Osteoblast (primary cell): Measurements from ENCODE around the gene KLHL26. TPM values are rescaled to one million over a fixed set of nuclear protein-coding genes. Genes with fewer than 3 reads are reported as not detected.
A peak's percentile ranks its signal among the peaks of the same experiment; 100 is the strongest.

ENCODE experiments used
- DNase-seq: peaks from one replicate; pipeline ENCODE4 v3.0.0; 2011; ENCODE audit warnings: low spot score, mixed read lengths; ENCODE audit not compliant: insufficient read length; ENCODE audit errors: missing footprints
- H2AFZ ChIP-seq: 2 replicates; pipeline ENCODE4 v1.6.0; 2011; ENCODE audit warnings: mild to moderate bottlenecking, low read length
- H3K27ac ChIP-seq: 2 replicates; pipeline ENCODE4 v1.5.1; 2011; ENCODE audit warnings: mild to moderate bottlenecking, low read depth, low read length, moderate library complexity
- H3K27me3 ChIP-seq: 2 replicates; pipeline ENCODE4 v1.6.0; 2012; ENCODE audit warnings: mild to moderate bottlenecking, control low read depth, inconsistent platforms, low read length, moderate library complexity; ENCODE audit not compliant: insufficient read depth
- H3K36me3 ChIP-seq: 2 replicates; pipeline ENCODE4 v1.5.1; 2011; ENCODE audit warnings: mild to moderate bottlenecking, low read length, control low read depth, moderate library complexity; ENCODE audit not compliant: insufficient read depth
- H3K4me1 ChIP-seq: 2 replicates; pipeline ENCODE4 v1.5.1; 2011; ENCODE audit warnings: mild to moderate bottlenecking, low read length, control low read depth, moderate library complexity; ENCODE audit not compliant: insufficient read depth
- H3K4me2 ChIP-seq: 2 replicates; pipeline ENCODE4 v1.6.0; 2011; ENCODE audit warnings: mild to moderate bottlenecking, low read length; ENCODE audit not compliant: insufficient read depth
- H3K4me3 ChIP-seq: fragments of 200-600 bp; sonication (generic); 3 replicates; pipeline ENCODE4 v1.5.1; 2012; ENCODE audit warnings: mild to moderate bottlenecking, low read length, inconsistent platforms; ENCODE audit not compliant: insufficient read depth
- H3K79me2 ChIP-seq: 2 replicates; pipeline ENCODE4 v1.6.0; 2012; ENCODE audit warnings: mild to moderate bottlenecking, low read length, control low read depth, inconsistent platforms; ENCODE audit not compliant: insufficient read depth
- H3K9me3 ChIP-seq: 2 replicates; pipeline ENCODE4 v1.5.1; 2011; ENCODE audit warnings: low read depth, low read length, control low read depth
- H4K20me1 ChIP-seq: 2 replicates; pipeline ENCODE4 v1.6.0; 2012; ENCODE audit warnings: mild to moderate bottlenecking, low read length, control low read depth; ENCODE audit not compliant: insufficient read depth
- CTCF ChIP-seq: IDR thresholded peaks from 2 replicates; pipeline ENCODE4 v1.5.1; 2011; ENCODE audit warnings: mild to moderate bottlenecking, low read depth, low read length, moderate library complexity; ENCODE audit errors: extremely low read depth
- total RNA-seq: library from RNA; depleted of rRNA; stranded (reverse); fragments of >200 nt; gene quantifications from 2 replicates; pipeline ENCODE4 v1.2.3, GENCODE V29; 2012

Gene KLHL26
- total RNA-seq, 1 donor: 5.1 TPM

- DNase-seq: peak; percentile 88
- Histone ChIP-seq H3K9me3 (peaks cover 2% of the 10 kb centered on the region), H3K4me1 (peaks cover 26% of the 10 kb centered on the region), H3K4me3 (peak overlapping the region; percentile 42), H2AFZ (peak overlapping the region; percentile 74), H3K36me3 (peaks cover 7% of the 10 kb centered on the region), H3K27me3 (no peaks in the 10 kb centered on the region), H4K20me1 (no peaks in the 10 kb centered on the region), H3K27ac (peak overlapping the region; percentile 37), H3K79me2 (peaks cover 63% of the 10 kb centered on the region), H3K4me2 (peak overlapping the region; percentile 63)
- TF ChIP-seq CTCF: no peak
These were observed 8.2 kb downstream of the KLHL26 start for GRCh38 chr19:18645035-18645511.

- Histone ChIP-seq H3K27me3 (no peaks in the 10 kb centered on the region), H3K4me3 (no peak overlapping the region), H3K4me1 (peaks cover 43% of the 10 kb centered on the region), H3K4me2 (no peak overlapping the region), H3K79me2 (peaks cover 63% of the 10 kb centered on the region), H4K20me1 (no peaks in the 10 kb centered on the region), H3K27ac (no peak overlapping the region), H3K36me3 (peaks cover 7% of the 10 kb centered on the region), H2AFZ (no peak overlapping the region), H3K9me3 (peaks cover 2% of the 10 kb centered on the region)
- peak; percentile 70 for DNase-seq
- no peak for TF ChIP-seq CTCF
These were observed 9.9 kb downstream of the KLHL26 start for GRCh38 chr19:18646535-18647370.

GRCh38 chr19:18647371-18647767 is 10.5 kb downstream of the KLHL26 start:
- Histone ChIP-seq H3K4me2 (no peak overlapping the region), H3K4me3 (no peak overlapping the region), H3K27ac (no peak overlapping the region), H3K79me2 (peaks cover 63% of the 10 kb centered on the region), H3K4me1 (peaks cover 45% of the 10 kb centered on the region), H3K36me3 (peaks cover 7% of the 10 kb centered on the region), H2AFZ (no peak overlapping the region), H3K27me3 (no peaks in the 10 kb centered on the region), H4K20me1 (no peaks in the 10 kb centered on the region), H3K9me3 (peaks cover 2% of the 10 kb centered on the region)
- DNase-seq: peak; percentile 49
- no peak for TF ChIP-seq CTCF

- peaks cover 45% of the 10 kb centered on the region for H3K4me1 ChIP-seq
- H3K9me3 ChIP-seq: peaks cover 2% of the 10 kb centered on the region
- H3K36me3 ChIP-seq: peaks cover 7% of the 10 kb centered on the region
- H3K27ac ChIP-seq: no peak overlapping the region
- no peak overlapping the region for H2AFZ ChIP-seq
- peaks cover 67% of the 10 kb centered on the region for H3K79me2 ChIP-seq
- peak; percentile 21 for DNase-seq
- no peak overlapping the region for H3K4me3 ChIP-seq
- no peaks in the 10 kb centered on the region for H4K20me1 ChIP-seq
- no peak overlapping the region for H3K4me2 ChIP-seq
- H3K27me3 ChIP-seq: no peaks in the 10 kb centered on the region
- no peak for TF ChIP-seq CTCF
These were observed 11.0 kb downstream of the KLHL26 start for GRCh38 chr19:18647807-18648206.
